ENCODE data around the gene UMPS.
"Not testable (repeated sequence)": the region's sequence is repeated elsewhere in the genome, so short reads cannot be mapped to it uniquely, and the experiment has no call there.

UMPS gene

GRCh38 chr3:124705552-124705951, 24.7 kb upstream of the UMPS start:
- no peak for TF ChIP-seq CTCF (IDR thresholded peaks at IDR 0.05)
- no peak overlapping the region for H3K27ac ChIP-seq
- no peak for DNase-seq (ENCODE audit: low spot score)
- H3K4me3 ChIP-seq, result no peak overlapping the region

- DNase-seq (ENCODE audit: low spot score); H3K27ac ChIP-seq; H3K4me3 ChIP-seq: not testable (repeated sequence)
Observed at GRCh38 chr3:124707223-124707622, 23.0 kb upstream of the UMPS start.

- no peak for DNase-seq (ENCODE audit: low spot score)
- Histone ChIP-seq H3K4me3 (no peak overlapping the region), H3K27ac (no peak overlapping the region)
- no peak for TF ChIP-seq CTCF (IDR thresholded peaks at IDR 0.05)
Observed at GRCh38 chr3:124707656-124708062, 22.6 kb upstream of the UMPS start.

GRCh38 chr3:124714223-124714853, 15.9 kb upstream of the UMPS start:
- Histone ChIP-seq H3K4me3 (no peak overlapping the region), H3K27ac (no peak overlapping the region)
- no peak for DNase-seq (ENCODE audit: low spot score)
- TF ChIP-seq CTCF (IDR thresholded peaks at IDR 0.05), result no peak

- TF ChIP-seq CTCF (IDR thresholded peaks at IDR 0.05), result no peak
- no peak overlapping the region for H3K4me3 ChIP-seq
Observed at GRCh38 chr3:124722589-124722988, 7.7 kb upstream of the UMPS start.

GRCh38 chr3:124730941-124731297, 667 bp downstream of the UMPS start:
- TF ChIP-seq CTCF (IDR thresholded peaks at IDR 0.05), result no peak
- no peak for DNase-seq (ENCODE audit: low spot score)
- H3K27ac ChIP-seq, result no peak overlapping the region
- H3K4me3 ChIP-seq, result peak overlapping the region; percentile 83

More at GRCh38 chr3:124722589-124722988, 7.7 kb upstream of the UMPS start:
- H3K27ac ChIP-seq, result no peak overlapping the region
- no peak for DNase-seq (ENCODE audit: low spot score)

- no peak for TF ChIP-seq CTCF (IDR thresholded peaks at IDR 0.05)
- no peak overlapping the region for H3K4me3 ChIP-seq
- H3K27ac ChIP-seq, result no peak overlapping the region
- DNase-seq (ENCODE audit: low spot score), result no peak
Observed at GRCh38 chr3:124731760-124732159, 1.5 kb downstream of the UMPS start.
